ENCODE measurements around the gene OR52B2. TPM values are rescaled to one million over a fixed set of nuclear protein-coding genes. Genes with fewer than 3 reads are reported as not detected.

The OR52B2 gene
- total RNA-seq, result not detected

- Mint-ChIP-seq H3K36me3 (no peaks in the 10 kb centered on the region), H3K4me1 (no peaks in the 10 kb centered on the region), H3K27ac (no peak within 1 kb of the TSS), H3K9me3 (ENCODE audit: low read depth) (no peaks in the 10 kb centered on the region), H3K27me3 (peaks cover 19% of the 10 kb centered on the region), H3K4me3 (no peak within 1 kb of the TSS)
- ATAC-seq (no peak), DNase-seq (no peak)
- CTCF ChIA-PET, result no interaction called here
Measured at GRCh38 chr11:6170226-6170625, at the start of gene OR52B2. OR52B2 (minus strand) TSS chr11:6170326; CDS start chr11:6170326, 0 bp downstream.

- H3K36me3 Mint-ChIP-seq, result peaks cover 22% of the 10 kb centered on the region
- H3K4me1 Mint-ChIP-seq, result peaks cover 2% of the 10 kb centered on the region
- CTCF ChIA-PET, result interaction anchor here (1.4 kb wide), 1 partner anchor 9 kb away, joined by 3 read pairs; no protein-coding TSS in a partner anchor
- no peak overlapping the region for H3K4me3 Mint-ChIP-seq
- no peak overlapping the region for H3K27ac Mint-ChIP-seq
- DNase-seq, result no peak
- ATAC-seq, result no peak
- no peaks in the 10 kb centered on the region for H3K27me3 Mint-ChIP-seq
- H3K9me3 Mint-ChIP-seq (ENCODE audit: low read depth), result no peaks in the 10 kb centered on the region
Measured at GRCh38 chr11:6219359-6219758, 49.2 kb upstream of the OR52B2 start.

GRCh38 chr11:6217722-6218121, 47.6 kb upstream of the OR52B2 start:
- H3K36me3 Mint-ChIP-seq, result peaks cover 19% of the 10 kb centered on the region
- CTCF ChIA-PET, result no interaction called here
- no peaks in the 10 kb centered on the region for H3K27me3 Mint-ChIP-seq
- H3K4me1 Mint-ChIP-seq, result peaks cover 2% of the 10 kb centered on the region
- no peaks in the 10 kb centered on the region for H3K9me3 Mint-ChIP-seq (ENCODE audit: low read depth)
- H3K27ac Mint-ChIP-seq, result no peak overlapping the region
- H3K4me3 Mint-ChIP-seq, result no peak overlapping the region
- DNase-seq, result no peak
- ATAC-seq, result no peak

- H3K27ac Mint-ChIP-seq, result no peak overlapping the region
- H3K9me3 Mint-ChIP-seq (ENCODE audit: low read depth), result no peaks in the 10 kb centered on the region
- H3K27me3 Mint-ChIP-seq, result no peaks in the 10 kb centered on the region
- ATAC-seq, result no peak
- peaks cover 14% of the 10 kb centered on the region for H3K36me3 Mint-ChIP-seq
- no peak overlapping the region for H3K4me3 Mint-ChIP-seq
- peaks cover 2% of the 10 kb centered on the region for H3K4me1 Mint-ChIP-seq
- CTCF ChIA-PET, result interaction anchor here (1.0 to 1.6 kb wide), 4 partner anchors 10 to 86 kb away, joined by 3 to 6 read pairs (median 4); partner anchors contain the start of gene C11orf42
- no peak for DNase-seq
Measured at GRCh38 chr11:6216501-6216900, 46.4 kb upstream of the OR52B2 start.

DNA sequence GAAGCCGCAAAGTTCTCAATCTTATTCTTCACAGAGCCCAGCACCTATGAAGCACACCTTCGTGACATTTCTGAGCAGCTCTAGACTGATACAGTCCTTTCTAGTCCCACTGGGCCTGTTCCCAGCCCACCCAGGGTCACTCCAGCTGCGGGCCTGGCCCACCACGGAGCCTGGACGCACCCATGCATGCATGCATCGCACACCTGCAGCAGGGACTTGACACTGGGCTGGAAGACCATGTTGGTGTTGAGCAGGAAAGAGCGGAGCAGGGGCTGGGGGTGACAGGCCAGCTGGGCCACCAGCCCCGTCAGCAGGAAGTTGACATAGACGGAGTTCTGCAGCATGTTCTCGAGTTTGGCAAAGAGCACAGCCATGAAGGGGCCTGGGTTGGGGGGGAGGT, 44.4 kb upstream of the OR52B2 start:
- no peak for ATAC-seq
- DNase-seq, result no peak
- H3K4me1 Mint-ChIP-seq, result peaks cover under 1% of the 10 kb centered on the region
- H3K27ac Mint-ChIP-seq, result no peak overlapping the region
- no peak overlapping the region for H3K4me3 Mint-ChIP-seq
- peaks cover 11% of the 10 kb centered on the region for H3K36me3 Mint-ChIP-seq
- CTCF ChIA-PET, result interaction anchor here (1.0 kb wide), 1 partner anchor 13 kb away, joined by 3 read pairs; no protein-coding TSS in a partner anchor
- no peaks in the 10 kb centered on the region for H3K27me3 Mint-ChIP-seq
- no peaks in the 10 kb centered on the region for H3K9me3 Mint-ChIP-seq (ENCODE audit: low read depth)

GRCh38 chr11:6210274-6210955, 40.3 kb upstream of the OR52B2 start:
- Mint-ChIP-seq H3K4me3 (no peak overlapping the region), H3K9me3 (ENCODE audit: low read depth) (no peaks in the 10 kb centered on the region), H3K36me3 (peaks cover 9% of the 10 kb centered on the region), H3K4me1 (no peaks in the 10 kb centered on the region), H3K27ac (no peak overlapping the region), H3K27me3 (no peaks in the 10 kb centered on the region)
- ATAC-seq, result no peak
- CTCF ChIA-PET, result no interaction called here
- DNase-seq, result no peak

- no peak overlapping the region for H3K4me3 Mint-ChIP-seq
- H3K36me3 Mint-ChIP-seq, result peaks cover 9% of the 10 kb centered on the region
- peaks cover 2% of the 10 kb centered on the region for H3K4me1 Mint-ChIP-seq
- H3K27ac Mint-ChIP-seq, result no peak overlapping the region
- no peaks in the 10 kb centered on the region for H3K9me3 Mint-ChIP-seq (ENCODE audit: low read depth)
- ATAC-seq (no peak), DNase-seq (no peak)
- H3K27me3 Mint-ChIP-seq, result no peaks in the 10 kb centered on the region
- CTCF ChIA-PET, result no interaction called here
Measured at GRCh38 chr11:6209801-6210200, 39.7 kb upstream of the OR52B2 start.

- DNase-seq (no peak), ATAC-seq (no peak)
- H3K4me3 Mint-ChIP-seq, result no peak overlapping the region
- H3K36me3 Mint-ChIP-seq, result peaks cover 20% of the 10 kb centered on the region
- H3K4me1 Mint-ChIP-seq, result peaks cover 25% of the 10 kb centered on the region
- H3K27me3 Mint-ChIP-seq, result no peaks in the 10 kb centered on the region
- CTCF ChIA-PET, result interaction anchor here (0.8 to 2.4 kb wide), 2 partner anchors 9 to 14 kb away, joined by 3 to 6 read pairs; no protein-coding TSS in a partner anchor
- H3K27ac Mint-ChIP-seq, result no peak overlapping the region
- H3K9me3 Mint-ChIP-seq (ENCODE audit: low read depth), result no peaks in the 10 kb centered on the region
Measured at GRCh38 chr11:6206456-6207180, 36.5 kb upstream of the OR52B2 start.

- Mint-ChIP-seq H3K4me1 (peaks cover 35% of the 10 kb centered on the region), H3K4me3 (no peak within 1 kb of the TSS), H3K9me3 (ENCODE audit: low read depth) (no peaks in the 10 kb centered on the region), H3K27ac (no peak within 1 kb of the TSS), H3K36me3 (peaks cover 23% of the 10 kb centered on the region), H3K27me3 (no peaks in the 10 kb centered on the region)
- DNase-seq (no peak), ATAC-seq (no peak)
- CTCF ChIA-PET, result interaction anchor here (2.4 kb wide), 1 partner anchor 11 kb away, joined by 6 read pairs; no protein-coding TSS in a partner anchor
Measured at GRCh38 chr11:6205366-6205765, 35.2 kb upstream of the OR52B2 start, which contains the start of gene C11orf42. C11orf42 (plus strand) TSS chr11:6205557; CDS start chr11:6205616, 59 bp downstream.

DNA sequence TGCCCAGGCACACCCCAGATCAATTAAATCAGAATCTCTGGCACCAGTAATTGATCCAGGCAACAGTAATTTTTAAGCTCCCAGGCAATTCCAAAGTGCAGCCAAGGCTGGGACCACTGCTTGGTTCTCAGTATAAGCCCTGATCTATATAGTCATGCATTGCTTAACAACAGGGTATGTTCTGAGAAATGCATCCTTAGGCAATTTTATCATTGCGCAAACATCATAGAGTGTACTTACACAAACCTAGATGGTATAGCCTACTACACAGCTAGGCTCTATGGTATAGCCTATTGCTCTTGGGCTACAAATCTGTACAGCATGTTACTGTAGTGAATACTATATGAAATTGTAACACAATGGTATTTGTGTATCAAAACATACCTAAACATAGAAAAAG, 34.6 kb upstream of the OR52B2 start:
- H3K27me3 Mint-ChIP-seq, result no peaks in the 10 kb centered on the region
- peaks cover 35% of the 10 kb centered on the region for H3K4me1 Mint-ChIP-seq
- H3K27ac Mint-ChIP-seq, result no peak overlapping the region
- peaks cover 25% of the 10 kb centered on the region for H3K36me3 Mint-ChIP-seq
- no peak for ATAC-seq
- DNase-seq, result no peak
- H3K9me3 Mint-ChIP-seq (ENCODE audit: low read depth), result no peaks in the 10 kb centered on the region
- H3K4me3 Mint-ChIP-seq, result no peak overlapping the region
- CTCF ChIA-PET, result no interaction called here

GRCh38 chr11:6203327-6203726, 33.2 kb upstream of the OR52B2 start:
- CTCF ChIA-PET, result no interaction called here
- H3K27me3 Mint-ChIP-seq, result peaks cover 2% of the 10 kb centered on the region

GRCh38 chr11:6202041-6202440, 31.9 kb upstream of the OR52B2 start:
- H3K27ac Mint-ChIP-seq, result no peak overlapping the region

More at GRCh38 chr11:6203327-6203726, 33.2 kb upstream of the OR52B2 start:
- DNase-seq, result no peak
- no peak overlapping the region for H3K27ac Mint-ChIP-seq
- H3K4me3 Mint-ChIP-seq, result no peak overlapping the region
- H3K4me1 Mint-ChIP-seq, result peaks cover 35% of the 10 kb centered on the region
- H3K36me3 Mint-ChIP-seq, result peaks cover 19% of the 10 kb centered on the region
- no peaks in the 10 kb centered on the region for H3K9me3 Mint-ChIP-seq (ENCODE audit: low read depth)
- ATAC-seq, result peak; percentile 56

DNA sequence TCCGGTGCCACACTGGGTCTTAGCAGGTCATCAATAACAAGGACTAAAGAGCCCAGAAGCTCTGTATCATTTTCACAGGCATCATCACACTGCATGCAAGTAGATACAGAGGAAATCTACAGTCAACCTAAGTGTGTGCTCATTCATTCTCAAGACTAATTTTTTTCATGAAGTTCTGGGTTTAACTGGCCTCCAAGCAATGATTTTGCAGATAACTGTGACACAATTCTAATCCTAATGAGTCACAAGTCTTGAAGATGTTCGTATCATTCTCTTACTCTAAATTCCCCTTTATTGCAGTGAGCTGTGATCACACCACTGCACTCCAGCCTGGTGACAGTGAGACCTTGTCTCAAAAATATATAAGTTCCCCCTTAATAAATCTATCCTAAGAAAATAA, 31.4 kb upstream of the OR52B2 start:
- CTCF ChIA-PET, result interaction anchor here (0.6 to 1.1 kb wide), 2 partner anchors 12 to 13 kb away, joined by 3 read pairs; no protein-coding TSS in a partner anchor
- H3K36me3 Mint-ChIP-seq, result peaks cover 19% of the 10 kb centered on the region
- no peak overlapping the region for H3K27ac Mint-ChIP-seq
- peaks cover 45% of the 10 kb centered on the region for H3K4me1 Mint-ChIP-seq
- DNase-seq, result no peak
- H3K27me3 Mint-ChIP-seq, result peaks cover 3% of the 10 kb centered on the region
- ATAC-seq, result peak; percentile 25
- H3K4me3 Mint-ChIP-seq, result no peak overlapping the region
- no peaks in the 10 kb centered on the region for H3K9me3 Mint-ChIP-seq (ENCODE audit: low read depth)

More at GRCh38 chr11:6202041-6202440, 31.9 kb upstream of the OR52B2 start:
- ATAC-seq, result no peak
- Mint-ChIP-seq H3K27me3 (peaks cover 3% of the 10 kb centered on the region), H3K9me3 (ENCODE audit: low read depth) (no peaks in the 10 kb centered on the region), H3K36me3 (peaks cover 19% of the 10 kb centered on the region), H3K4me3 (no peak overlapping the region), H3K4me1 (peaks cover 40% of the 10 kb centered on the region)
- CTCF ChIA-PET, result interaction anchor here (1.1 kb wide), 1 partner anchor 12 kb away, joined by 3 read pairs; no protein-coding TSS in a partner anchor
- DNase-seq, result no peak

Measured in activated CD8-positive, alpha-beta memory T cell treated with anti-CD3 and anti-CD28 coated beads, Interleukin-2, amount 10 ng/mL, durations not matched to agents 7 days and 5 days (primary cell).